GM18498 (cell line): ENCODE measurements around the gene TANGO2.

Source experiments
- ATAC-seq: cut with Tn5 transposase; IDR thresholded peaks from one replicate; pipeline ENCODE4 v1.9.1; 2021; ENCODE audit warnings: mild to moderate bottlenecking, moderate library complexity; ENCODE audit not compliant: unreplicated experiment

TANGO2 gene

DNA sequence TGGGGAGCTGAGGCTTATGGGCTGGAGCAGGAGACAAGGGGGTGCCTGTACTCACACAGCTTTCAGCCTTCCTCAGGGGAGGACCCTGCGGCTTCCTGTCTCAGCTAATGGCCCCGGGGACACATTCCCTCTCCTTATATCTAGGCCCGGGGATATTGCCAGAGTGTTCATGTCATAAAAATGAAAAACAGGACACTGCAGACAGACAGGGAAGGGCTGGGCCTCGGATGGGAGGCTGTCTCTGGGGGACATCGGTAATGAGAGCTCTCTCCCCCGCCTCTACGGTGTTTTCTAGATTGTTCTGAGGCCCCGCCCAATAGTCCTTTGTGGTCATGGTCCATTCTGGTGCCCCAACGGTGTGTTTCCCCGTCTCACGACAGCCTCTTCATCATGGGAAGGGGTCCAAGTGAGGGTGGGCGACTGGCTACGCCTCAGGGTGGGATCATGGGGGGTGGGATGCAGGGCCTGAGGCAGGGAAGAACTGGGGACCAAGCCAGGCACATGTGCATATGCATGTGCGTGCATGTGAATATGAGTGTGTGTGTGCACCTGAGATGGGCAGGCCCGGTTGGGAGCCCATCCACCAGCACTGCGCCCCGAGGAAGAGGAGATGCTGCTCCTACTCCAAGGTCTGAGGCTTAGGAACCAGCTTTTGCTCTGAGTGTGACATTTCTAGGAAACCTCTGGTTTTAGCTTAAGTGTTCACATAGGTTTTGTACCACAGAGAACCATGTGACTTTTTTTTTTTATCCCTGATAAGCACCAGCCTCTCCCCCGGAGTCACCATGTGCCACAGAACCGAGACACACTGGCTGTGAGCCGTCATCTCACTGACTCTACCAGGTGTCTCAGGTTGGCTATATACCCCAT, 9.6 kb upstream of the TANGO2 start:
- ATAC-seq: no peak

DNA sequence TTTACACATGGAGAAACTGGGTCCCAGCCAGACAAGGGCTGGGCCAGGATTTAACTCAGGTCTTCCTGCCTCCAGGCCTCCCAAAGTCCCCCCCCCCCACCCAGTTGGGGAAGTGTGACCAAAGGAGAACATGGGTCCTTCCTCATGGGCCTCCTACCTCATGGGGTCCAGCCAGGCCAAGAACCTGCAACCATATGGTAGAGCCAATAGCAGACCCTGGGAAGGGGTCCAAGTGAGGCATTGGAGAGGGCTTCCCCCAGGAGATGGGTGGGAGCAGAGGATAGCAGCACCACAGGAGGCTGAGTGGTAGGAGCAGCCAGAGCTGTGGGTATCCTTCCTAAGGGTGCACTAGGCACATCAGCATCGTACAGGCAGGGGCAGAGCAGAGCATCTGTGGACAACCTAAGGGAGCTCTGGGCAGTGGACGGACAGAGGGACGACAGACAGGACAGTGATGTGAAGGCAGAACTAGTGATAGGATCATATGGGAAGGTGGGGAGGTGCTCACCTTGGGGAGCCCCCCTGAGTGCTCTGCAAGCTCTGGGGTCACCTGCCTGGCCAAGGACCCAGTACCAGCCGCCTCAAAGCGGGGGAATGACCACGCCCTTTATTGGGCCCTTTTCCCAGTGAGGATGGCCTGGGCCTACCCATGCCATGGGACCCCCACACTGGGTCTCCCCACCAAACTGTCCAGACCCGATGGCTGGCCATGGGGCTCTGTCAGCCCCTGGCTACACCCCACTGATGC, 8.7 kb upstream of the TANGO2 start:
- no peak for ATAC-seq

GRCh38 chr22:20012741-20013331, 8.1 kb upstream of the TANGO2 start:
- no peak for ATAC-seq

- ATAC-seq: no peak
These were observed 7.5 kb upstream of the TANGO2 start for GRCh38 chr22:20013382-20013871.

DNA sequence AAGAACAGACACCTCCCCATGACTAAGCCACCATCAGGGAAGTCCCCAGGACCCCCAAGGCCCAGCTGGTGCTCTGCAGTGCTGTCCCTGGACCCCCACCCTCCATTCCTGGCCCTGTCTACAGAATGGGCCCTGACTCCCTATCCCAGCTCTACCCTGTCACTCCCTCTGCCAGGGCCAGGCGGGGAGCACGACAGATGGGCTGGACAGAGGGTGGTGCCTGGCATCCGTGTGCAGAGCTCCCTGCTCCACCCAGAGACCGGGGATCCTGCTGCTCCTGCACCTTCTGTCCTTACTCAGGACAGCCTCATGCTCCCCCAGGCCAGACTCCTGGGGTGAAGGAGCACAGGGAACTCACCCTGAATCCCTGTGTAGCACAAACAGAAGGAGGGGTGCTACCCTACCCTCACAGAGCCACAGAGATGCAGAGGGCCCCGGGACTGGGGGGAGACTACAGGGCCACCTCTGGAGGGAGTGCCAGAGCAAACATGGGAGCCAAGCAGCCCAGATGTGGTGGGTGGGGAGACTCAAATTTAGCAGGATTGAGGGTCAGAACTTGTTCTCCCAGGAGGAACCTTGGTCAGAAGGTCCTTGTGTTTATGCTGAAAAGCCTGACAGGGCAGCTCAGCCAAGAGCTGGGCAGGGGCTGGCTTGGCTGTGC, 6.3 kb upstream of the TANGO2 start:
- no peak for ATAC-seq

DNA sequence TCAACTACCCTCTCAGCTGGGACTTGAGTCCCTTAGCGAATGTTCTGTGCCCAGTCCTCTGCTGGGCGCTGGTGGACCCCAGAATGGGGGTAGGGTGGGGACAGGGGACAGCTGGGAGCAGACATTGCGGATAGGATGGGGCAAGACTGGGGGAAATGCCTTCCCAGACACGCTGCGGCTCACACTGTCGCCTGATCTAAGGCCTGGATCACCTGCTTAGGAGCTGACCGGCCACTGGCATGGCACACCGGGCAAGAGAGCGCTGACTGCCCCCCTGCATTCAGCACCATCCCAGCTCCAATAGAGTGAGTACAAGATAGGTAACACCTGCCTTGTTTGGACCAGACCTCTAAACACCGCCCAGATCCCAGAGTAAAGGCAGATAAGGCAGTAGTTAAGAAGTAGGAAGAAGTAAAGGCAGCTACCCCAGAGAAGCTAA, 5.7 kb upstream of the TANGO2 start:
- ATAC-seq: no peak

DNA sequence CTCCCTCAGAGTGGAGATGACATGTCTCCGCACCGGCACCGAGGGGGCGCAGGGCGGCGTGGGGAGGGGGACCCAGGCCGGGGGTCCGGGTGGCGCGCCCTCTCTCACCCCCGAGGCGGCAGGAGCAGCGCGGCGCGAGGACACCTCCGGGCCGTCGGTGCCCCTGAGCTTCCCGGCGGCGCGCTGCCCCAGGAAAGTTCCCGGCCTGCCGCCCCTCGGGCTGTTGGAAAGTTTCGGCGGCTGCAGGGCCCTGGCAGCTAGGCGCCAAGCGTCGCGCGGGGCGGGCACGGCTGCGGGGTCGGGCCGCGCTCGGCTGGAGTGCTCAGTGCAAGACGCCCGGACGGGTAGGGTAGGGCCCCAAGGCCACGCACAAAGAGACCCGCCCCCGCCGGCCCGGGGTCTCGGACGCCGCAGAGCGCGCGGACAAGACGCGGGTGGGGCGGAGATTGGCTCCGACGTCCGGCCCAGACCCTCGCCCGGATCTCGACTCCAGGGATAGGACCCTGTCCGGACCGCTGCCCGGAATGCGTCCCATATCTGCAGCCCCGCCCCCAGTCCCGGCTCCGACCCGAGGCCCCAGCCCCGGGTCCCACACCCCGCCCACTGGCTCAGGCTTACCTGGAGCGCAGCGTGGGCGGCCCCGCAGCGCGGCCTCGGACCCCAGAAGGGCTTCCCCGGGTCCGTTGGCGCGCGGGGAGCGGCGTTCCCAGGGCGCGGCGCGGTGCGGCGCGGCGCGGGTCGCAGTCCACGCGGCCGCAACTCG, 4.8 kb upstream of the TANGO2 start:
- ATAC-seq: no peak

- peak; percentile 67 for ATAC-seq
These were observed 3.9 kb upstream of the TANGO2 start, which contains the start of gene ARVCF for GRCh38 chr22:20016734-20017621. ARVCF (minus strand) TSS chr22:20016823; CDS start chr22:19990794, 26,029 bp downstream.

GRCh38 chr22:20017622-20017958, 3.3 kb upstream of the TANGO2 start:
- no peak for ATAC-seq

DNA sequence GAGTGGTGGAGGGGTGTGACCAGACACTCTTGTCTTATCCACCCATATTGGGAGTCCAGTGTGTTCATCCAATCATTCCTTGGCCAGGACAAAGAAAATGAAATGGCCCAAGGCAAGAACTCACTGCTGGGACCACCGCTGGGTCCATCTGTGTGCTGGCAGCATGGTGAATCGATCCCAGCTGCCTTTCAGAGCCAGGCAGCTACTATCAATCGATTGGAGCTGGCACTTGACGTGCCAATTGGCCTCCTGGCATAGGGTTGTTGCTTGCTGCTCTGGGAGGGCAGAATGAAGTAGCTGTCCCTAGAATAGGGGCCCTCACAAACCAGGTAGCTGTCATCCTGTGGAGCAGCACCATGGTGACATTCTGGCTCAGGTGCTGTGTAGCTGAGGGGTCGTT, 2.9 kb upstream of the TANGO2 start:
- no peak for ATAC-seq

DNA sequence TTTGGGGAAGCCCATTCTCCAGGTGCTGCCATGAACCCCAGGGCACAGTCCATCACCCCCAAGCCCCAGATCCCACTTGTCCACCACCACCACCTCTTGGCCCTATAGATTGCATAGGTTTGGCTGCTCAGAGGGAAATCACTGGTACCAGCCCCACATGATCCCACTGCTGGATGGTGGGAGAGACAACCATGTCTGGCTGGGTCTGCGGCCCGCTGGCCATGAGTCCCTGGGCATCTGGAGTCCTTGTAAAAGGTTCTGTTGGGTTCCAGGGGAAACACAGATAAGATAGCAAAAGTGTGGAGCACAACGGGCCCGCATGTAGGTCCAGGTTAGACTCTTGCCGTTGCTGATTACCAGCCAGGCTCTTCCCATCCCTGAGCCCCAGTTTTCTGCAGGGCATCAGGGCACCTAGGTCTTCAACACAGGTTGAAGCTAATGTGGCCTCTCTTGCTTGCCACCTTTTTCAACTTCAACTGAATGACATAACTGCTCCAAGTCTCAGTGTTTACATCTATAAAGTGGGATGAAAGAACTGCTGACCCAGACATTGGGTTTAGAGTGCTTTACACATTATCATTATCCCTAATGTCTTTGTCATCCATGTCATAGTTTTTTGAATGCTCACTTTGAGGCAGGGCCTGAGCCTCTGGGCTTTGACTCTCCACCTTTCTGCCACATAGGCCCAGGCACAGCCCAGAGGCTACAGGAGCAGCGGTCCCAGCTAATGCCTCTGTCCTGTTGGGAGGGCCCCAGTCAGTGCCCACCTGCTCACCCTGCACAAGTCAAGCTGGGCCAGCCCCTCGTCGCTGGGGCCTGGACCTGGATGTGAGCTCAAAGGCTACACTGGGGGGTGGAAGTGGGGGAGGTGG, 1.0 kb upstream of the TANGO2 start:
- ATAC-seq: no peak

- ATAC-seq: no peak
These were observed 579 bp downstream of the TANGO2 start for GRCh38 chr22:20021196-20022181.

DNA sequence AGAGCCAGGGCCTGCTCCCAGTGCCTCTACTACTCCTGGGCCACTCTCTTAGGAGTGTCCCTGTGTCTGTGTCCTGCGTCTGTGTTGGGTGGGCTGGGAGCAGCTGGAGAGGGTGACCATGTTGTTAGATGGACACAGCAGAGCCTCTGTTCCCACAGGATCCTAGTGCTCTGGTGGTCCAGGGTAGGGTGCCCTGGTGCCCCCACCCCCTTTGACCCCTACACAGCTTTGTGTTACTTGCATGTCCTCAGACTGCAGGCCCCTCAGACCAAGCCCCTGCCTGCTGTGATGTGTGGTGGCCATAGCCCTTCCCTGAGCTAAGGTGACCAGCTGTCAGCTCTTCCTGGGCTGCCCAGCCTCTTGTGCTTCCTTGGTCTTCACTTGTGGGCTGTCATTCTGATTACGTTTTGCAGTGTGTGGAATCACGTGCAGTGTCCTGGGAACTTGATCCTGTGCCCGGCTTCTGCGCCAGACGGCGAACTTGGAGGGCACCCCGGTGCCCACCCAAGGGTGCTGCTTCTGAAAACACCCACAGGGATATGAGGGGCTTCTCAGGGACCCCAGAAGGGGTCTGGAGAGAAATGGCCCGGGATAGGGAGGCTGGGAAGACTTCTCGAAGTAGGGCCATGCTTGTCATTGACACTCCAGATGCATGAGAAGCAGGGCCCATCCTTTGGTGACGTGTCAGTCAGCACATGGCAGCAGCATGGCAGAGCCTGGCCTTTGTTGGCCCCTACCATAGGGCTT, 1.5 kb downstream of the TANGO2 start:
- no peak for ATAC-seq

- no peak for ATAC-seq
These were observed 2.2 kb downstream of the TANGO2 start for GRCh38 chr22:20022978-20023613.

DNA sequence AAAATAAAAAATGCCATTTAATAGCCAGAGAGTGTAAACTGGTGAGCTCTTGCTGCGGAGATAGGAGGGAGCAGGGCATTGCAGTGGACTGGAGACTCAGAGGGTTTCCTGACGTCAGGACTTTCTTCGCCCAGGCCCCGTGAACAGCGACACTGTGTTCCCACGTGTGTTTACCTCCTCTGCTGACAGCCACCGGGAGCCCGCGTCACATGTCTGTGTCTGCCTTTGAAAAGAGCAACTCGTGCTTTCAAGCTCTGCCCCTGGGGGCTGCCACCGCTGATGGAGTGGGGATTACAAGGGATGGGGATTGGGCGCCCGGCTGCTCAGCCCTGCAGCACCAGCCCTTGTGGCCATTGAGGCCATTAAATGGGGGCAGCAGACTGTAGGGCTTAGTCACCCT, 3.3 kb downstream of the TANGO2 start:
- no peak for ATAC-seq
